SH-SY5Y (cell line): ENCODE results near the gene AXDND1.

Experiments used
- GATA2 ChIP-seq: IDR thresholded peaks from 2 replicates; pipeline ENCODE4 v1.6.1; 2011; ENCODE audit warnings: mild to moderate bottlenecking, low read depth, low read length
- GATA3 ChIP-seq: IDR thresholded peaks from 2 replicates; pipeline ENCODE4 v1.6.1; 2011; ENCODE audit warnings: low read depth, mild to moderate bottlenecking, low read length, moderate library complexity

AXDND1 gene, protein sequence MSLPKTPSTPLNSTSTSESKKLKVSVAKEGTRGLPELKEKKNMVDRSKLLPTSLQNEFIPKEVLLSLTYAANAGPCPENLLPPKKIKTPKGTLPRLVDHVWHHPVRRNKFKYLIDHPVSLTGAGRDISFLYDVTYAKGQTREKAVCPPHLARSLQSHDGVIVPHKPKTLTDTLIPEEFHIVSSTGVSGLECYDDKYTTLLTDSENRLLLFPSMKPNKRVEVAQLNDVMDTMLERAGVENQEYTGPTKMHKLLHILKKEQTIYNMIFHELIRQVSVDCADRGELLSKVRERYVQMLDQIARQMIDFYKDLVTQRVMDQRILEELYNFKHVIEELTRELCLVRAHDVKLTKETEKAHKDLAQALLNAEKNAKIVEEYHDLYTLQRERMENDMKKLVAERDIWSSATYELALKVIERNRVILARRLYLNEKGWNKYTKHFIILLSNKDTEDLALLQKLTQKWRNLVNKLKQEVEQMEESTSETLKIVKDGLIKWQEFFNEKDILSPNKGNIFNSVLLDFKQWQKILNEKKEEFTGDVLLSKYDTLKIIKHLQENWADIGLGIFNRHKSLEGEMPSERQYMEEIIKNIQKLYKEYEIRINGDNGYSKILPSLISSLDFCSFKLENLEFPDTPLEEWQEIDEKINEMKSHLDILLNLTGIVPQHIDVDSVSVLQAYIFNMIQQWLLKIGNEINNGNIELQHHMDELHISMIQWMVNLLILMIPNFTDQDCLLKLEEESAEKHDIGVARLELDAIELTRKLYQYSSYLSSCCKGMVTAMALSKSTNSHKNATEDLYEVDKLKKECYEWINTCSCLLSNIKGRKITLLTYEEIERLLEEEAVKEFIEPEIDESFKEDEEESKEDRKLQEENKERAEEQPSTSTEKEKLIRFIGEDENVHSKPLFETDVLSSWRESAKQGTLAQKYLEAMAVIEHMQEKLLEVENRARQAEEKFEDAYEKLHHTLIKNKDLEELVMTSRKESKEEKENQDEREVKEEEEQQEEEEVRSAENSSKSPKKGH

DNA sequence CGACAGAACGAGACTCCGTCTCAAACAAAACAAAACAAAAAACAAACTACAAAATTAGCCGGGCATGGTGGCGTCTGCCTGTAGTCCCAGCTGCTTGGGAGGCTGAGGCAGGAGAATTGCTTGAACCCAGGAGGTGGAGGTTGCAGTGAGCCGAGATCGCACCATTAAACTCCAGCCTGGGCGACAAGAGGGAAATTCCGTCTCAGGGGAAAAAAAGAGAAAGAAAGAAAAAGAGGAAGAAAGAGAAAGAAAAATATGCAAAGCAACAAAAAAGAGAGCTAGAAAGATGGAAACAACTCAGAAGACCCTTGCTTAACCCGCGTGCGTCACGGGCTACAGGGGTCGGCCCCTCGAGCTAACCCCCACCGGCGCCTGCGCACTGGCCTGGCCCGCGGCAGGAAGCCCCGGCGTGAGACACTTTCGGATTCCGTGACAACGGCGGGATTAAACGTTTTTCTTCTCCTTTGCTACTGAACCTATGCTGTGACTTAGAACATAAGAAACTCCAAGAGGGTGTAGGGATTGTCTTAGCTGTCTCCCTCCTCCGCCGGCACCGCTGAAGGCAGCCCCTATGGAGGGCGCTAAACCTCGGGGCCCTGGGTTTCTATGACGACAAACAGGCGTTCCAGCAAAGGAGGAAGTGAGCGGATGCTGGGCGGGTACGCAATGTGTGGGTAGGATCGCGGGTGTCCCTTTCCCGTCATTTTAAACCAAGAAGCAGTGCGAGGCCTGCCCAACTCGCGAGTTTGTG is at the start of gene AXDND1:
Gene AXDND1, plus strand, starts transcription at position 630 of the 751 bp plus-strand sequence. CDS start 539 bp downstream, outside the sequence.
- no peak for TF ChIP-seq GATA2
- TF ChIP-seq GATA3, result no peak

DNA sequence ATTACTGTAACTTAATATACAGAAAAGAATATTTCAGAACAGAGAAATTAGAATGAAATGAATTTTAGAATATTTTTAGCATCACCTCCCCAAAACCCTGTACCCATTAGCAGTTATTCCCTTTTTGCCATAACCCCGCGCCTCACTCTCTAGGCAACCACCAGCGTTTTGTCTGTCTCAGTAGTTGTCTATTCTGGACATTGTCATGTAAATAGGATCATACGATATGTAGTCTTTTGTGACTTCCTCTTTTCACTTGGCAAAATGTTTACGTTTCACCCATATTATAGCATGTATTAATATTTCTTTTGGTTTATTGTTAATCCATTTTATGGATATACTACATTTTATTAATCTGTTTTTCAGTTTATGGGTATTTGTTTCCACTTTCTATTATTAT is 47.3 kb upstream of the AXDND1 start:
- TF ChIP-seq GATA3, result no peak
- no peak for TF ChIP-seq GATA2

DNA sequence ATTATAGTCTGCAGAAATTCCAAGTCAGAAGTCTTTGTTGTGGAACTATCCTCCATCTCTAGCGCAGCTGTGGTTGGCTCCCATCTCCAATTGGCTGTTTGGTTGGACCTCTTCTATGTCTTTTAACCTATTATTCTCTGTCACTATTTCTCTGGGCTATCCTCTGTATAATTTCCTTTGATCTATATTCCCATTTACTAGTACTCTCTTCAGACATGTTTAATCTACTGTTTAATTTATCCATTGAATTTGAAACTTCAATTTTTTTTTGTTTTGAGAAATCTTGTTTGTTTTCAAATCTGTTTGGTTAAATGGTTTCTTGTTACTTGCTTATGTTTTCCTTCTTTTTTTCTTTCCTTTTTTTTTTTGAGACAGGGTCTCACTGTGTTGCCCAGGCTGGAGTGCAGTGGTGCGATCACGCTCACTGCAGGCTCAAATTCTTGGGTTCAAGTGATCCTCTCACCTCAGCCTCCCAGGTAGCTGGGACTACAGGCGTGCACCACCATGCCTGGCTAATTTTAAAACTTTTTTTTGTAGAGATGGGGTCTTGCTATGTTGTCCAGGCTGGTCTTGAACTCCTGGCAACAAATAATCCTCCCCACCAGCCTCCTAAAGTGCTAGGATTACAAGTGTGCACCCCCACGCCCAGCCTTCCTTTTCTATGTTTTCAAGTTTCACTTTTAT is 44.1 kb upstream of the AXDND1 start:
- TF ChIP-seq GATA2 (no peak), GATA3 (no peak)

DNA sequence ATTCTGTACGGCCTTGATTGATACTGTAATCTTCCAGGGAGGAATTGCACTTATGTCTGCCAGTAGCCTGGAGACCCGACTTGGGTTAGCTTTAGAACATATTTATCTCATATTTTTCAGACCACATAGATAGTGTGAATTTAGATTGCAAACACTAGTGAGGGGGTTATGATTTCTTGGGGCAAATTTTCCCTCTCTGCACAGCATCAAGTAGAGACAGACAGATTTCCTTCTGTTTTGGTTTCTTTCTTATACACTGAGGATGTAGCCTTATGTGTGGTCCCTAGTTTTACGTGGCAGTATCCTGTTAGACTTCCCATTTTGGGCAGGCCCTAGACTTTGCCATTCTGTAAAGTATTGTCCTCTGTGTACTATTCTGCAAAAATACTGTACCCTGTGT is 43.2 kb upstream of the AXDND1 start:
- TF ChIP-seq GATA2 (no peak), GATA3 (no peak)

DNA sequence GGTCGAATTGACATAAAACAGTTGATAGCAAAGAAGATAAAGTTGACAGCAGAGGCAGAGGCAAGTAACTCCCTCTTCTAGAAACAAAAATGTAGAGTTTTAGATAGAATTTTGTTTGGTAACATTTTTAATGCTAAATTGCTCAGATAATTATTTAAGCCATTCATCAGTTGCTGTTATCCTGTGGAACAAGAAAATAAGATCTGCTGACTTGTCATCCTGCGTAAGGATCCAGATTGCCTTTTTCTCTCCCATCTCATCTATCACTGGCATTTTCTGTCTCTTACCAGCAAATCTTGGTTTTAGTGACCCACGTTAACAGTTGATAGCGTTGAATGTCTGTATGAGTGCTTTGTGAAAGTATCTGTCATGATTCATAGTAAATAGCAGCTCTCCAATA is 42.3 kb upstream of the AXDND1 start:
- TF ChIP-seq GATA2, result no peak
- no peak for TF ChIP-seq GATA3

DNA sequence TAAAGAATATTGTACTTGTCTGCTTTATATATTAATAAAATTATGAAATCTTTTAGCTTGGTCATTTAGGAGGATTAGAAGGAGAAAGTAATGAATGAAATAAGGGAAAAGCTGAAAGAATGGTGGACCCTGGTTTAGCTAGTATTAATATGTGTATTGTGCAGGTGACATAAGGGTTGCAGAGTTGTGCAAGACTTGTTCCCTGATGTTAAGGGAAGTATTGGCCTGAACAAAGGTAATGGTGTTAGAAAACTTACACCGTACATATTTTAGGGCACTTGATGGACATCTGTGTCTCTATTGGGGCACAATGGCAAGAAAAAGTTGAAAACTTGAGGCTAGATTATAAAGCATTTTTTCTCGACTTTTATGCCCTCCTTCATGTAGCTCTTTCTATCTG is 39.9 kb upstream of the AXDND1 start:
- no peak for TF ChIP-seq GATA2
- no peak for TF ChIP-seq GATA3

DNA sequence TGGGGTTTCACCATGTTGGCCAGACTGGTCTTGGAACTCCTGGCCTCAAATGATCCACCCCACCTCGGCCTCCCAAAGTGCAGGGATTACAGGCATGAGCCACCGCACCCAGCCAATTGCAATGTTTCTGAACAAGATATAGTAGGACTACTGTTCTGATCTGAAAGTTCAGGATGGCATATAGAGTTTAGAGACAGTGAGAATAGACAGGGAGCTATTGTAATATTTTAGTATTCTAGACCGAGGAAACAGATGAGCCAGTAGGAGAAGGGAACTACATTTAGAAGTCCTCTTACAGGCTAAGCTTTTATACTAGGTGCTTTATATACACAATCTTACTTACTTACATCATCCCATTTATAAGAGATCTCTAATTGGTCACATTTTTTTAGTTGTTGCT is 39.0 kb upstream of the AXDND1 start:
- TF ChIP-seq GATA2, result no peak
- no peak for TF ChIP-seq GATA3

DNA sequence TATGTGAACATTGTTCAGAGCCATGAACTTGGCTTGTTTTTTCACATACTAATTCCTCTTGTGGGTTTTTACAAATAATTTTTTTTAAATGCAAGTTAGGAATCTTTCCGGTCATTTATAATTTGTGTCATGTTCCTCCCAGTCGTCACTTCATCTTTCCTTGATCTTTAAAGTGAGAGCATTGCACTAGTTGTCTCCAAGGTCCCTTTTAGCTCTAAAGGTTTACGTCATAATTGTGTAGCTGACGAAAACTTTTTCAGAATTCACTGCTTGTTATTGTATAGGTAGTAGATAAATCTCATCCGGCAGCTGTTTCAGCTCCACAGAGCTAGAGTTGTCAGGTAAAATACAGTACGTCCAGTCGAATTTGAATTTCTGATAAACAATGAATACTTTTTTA is 38.6 kb upstream of the AXDND1 start:
- TF ChIP-seq GATA2, result no peak
- TF ChIP-seq GATA3, result no peak

DNA sequence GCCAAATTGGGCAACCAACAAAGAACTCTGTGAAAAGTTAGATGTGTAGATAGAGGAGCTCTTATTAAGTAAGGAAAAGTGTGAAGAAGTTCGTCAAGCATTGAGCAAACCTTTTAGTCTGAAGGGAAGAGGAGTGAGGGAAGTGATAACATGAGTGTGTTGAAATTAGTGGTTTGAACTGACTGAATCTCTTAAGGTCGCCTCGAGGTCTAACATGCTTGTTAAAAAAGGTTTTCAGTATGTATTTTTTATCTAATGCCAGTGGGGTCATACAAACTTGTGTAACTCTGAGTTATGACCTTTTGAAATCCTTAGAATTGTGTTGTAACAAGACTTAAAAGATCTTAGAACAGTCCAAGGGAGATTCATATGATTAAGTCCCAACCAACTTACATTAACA is 38.1 kb upstream of the AXDND1 start:
- no peak for TF ChIP-seq GATA3
- TF ChIP-seq GATA2, result no peak

- no peak for TF ChIP-seq GATA3
- TF ChIP-seq GATA2, result no peak
Measured at GRCh38 chr1:179329862-179330261, 35.9 kb upstream of the AXDND1 start.

GRCh38 chr1:179334440-179334839 is 31.3 kb upstream of the AXDND1 start:
- TF ChIP-seq GATA2 (no peak), GATA3 (no peak)

GRCh38 chr1:179337288-179337687 is 28.5 kb upstream of the AXDND1 start:
- TF ChIP-seq GATA2, result no peak
- TF ChIP-seq GATA3, result no peak

GRCh38 chr1:179337942-179338560 is 27.7 kb upstream of the AXDND1 start:
- TF ChIP-seq GATA2, result no peak
- TF ChIP-seq GATA3, result no peak
